IMR-90 (cell line): Measurements from ENCODE around the gene DNM3. TPM values are rescaled to one million over a fixed set of nuclear protein-coding genes. Genes with fewer than 3 reads are reported as not detected.

Experiments used
- ATAC-seq: fragments of 200-7000 bp; cut with Tn5 transposase; 2 replicates; pipeline ENCODE4 v1.9.1; 2020; ENCODE audit warnings: low read depth, mild to moderate bottlenecking, moderate library complexity
- BruUV-seq: library from RNA; stranded (reverse); fragments of 400-500 nt; replicated peaks from 2 replicates; lab custom pipeline; 2021; lab: Mats Ljungman, UMichigan
- CTCF ChIA-PET: fragments of 300-600 bp; formaldehyde crosslinking; extraction: SDS; loops from one replicate; lab custom pipeline; 2021; ENCODE audit warnings: antibody characterized with exemption; lab: Yijun Ruan, JAX
- POLR2A ChIA-PET: fragments of 300-600 bp; sonication (Branson Sonifier 250); formaldehyde crosslinking; loops from one replicate; lab custom pipeline; 2022; ENCODE audit warnings: antibody characterized with exemption; ENCODE audit not compliant: unreplicated experiment; lab: Charles Lee
- DNase-seq: peaks from one replicate; pipeline ENCODE4 v3.0.0; 2013
- H2AFZ ChIP-seq: replicated peaks from 2 replicates; pipeline ENCODE3; 2013; ENCODE audit warnings: low read length, mild to moderate bottlenecking; ENCODE audit not compliant: poor library complexity
- H2AK5ac ChIP-seq: 2 replicates; pipeline ENCODE4 v1.6.1; 2013; ENCODE audit warnings: low read depth, low read length, inconsistent platforms
- H2AK9ac ChIP-seq: replicated peaks from 2 replicates; pipeline ENCODE3; 2013; ENCODE audit warnings: mild to moderate bottlenecking, low read depth, low read length, moderate library complexity; ENCODE audit not compliant: poor library complexity
- H2BK120ac ChIP-seq: 2 replicates; pipeline ENCODE4 v1.6.1; 2013; ENCODE audit warnings: low read depth, low read length, inconsistent platforms
- H2BK15ac ChIP-seq: 3 replicates; pipeline ENCODE4 v1.6.1; 2013; ENCODE audit warnings: low read depth, low read length, inconsistent platforms
- H2BK20ac ChIP-seq: 2 replicates; pipeline ENCODE4 v1.6.1; 2013; ENCODE audit warnings: low read depth, mild to moderate bottlenecking, inconsistent platforms, low read length, moderate library complexity
- H2BK5ac ChIP-seq: 2 replicates; pipeline ENCODE4 v1.6.1; 2013; ENCODE audit warnings: mild to moderate bottlenecking, low read depth, low read length, inconsistent platforms; ENCODE audit not compliant: poor library complexity, severe bottlenecking
- H3K14ac ChIP-seq: replicated peaks from 2 replicates; pipeline ENCODE4 v1.6.1; 2013; ENCODE audit warnings: low read depth, low read length, inconsistent platforms
- H3K18ac ChIP-seq: 2 replicates; pipeline ENCODE4 v1.6.1; 2013; ENCODE audit warnings: low read depth, low read length, control low read depth
- H3K23ac ChIP-seq: 2 replicates; pipeline ENCODE4 v1.6.1; 2013; ENCODE audit warnings: low read depth, low read length, inconsistent platforms
- H3K27ac ChIP-seq: 2 replicates; pipeline ENCODE4 v1.5.1; 2013; ENCODE audit warnings: mild to moderate bottlenecking, control low read depth, low read length; ENCODE audit not compliant: insufficient read depth
- H3K27me3 ChIP-seq: 2 replicates; pipeline ENCODE4 v1.6.1; 2013; ENCODE audit warnings: low read length; ENCODE audit not compliant: control insufficient read depth, insufficient read depth
- H3K36me3 ChIP-seq: 2 replicates; pipeline ENCODE4 v1.6.1; 2013; ENCODE audit warnings: low read length, mixed read lengths; ENCODE audit not compliant: control insufficient read depth, insufficient read depth
- H3K4ac ChIP-seq: 2 replicates; pipeline ENCODE4 v1.6.1; 2013; ENCODE audit warnings: low read depth, low read length, inconsistent platforms
- H3K4me1 ChIP-seq: 2 replicates; pipeline ENCODE4 v1.6.1; 2013; ENCODE audit warnings: low read length, mixed read lengths; ENCODE audit not compliant: control insufficient read depth, insufficient read depth
- H3K4me2 ChIP-seq: 2 replicates; pipeline ENCODE4 v1.6.1; 2013; ENCODE audit warnings: low read depth, mild to moderate bottlenecking, control low read depth, low read length, moderate library complexity
- H3K4me3 ChIP-seq: 2 replicates; pipeline ENCODE4 v1.5.1; 2013; ENCODE audit warnings: low read depth, mild to moderate bottlenecking, control low read depth, low read length, moderate library complexity; ENCODE audit not compliant: insufficient read depth
- H3K56ac ChIP-seq: 2 replicates; pipeline ENCODE4 v1.6.1; 2013; ENCODE audit warnings: low read length, inconsistent platforms; ENCODE audit not compliant: insufficient read depth; ENCODE audit errors: extremely low read depth
- H3K79me1 ChIP-seq, 2 experiments: 2 replicates each; pipeline ENCODE4 v1.6.1; 2013; ENCODE audit warnings: low read length in 2 of 2, inconsistent platforms in 1 of 2, low read depth in 1 of 2
- H3K9ac ChIP-seq: 2 replicates; pipeline ENCODE4 v1.6.1; 2013; ENCODE audit warnings: low read depth, low read length, control low read depth
- H3K9me1 ChIP-seq: 2 replicates; pipeline ENCODE4 v1.6.1; 2013; ENCODE audit warnings: low read length, inconsistent platforms; ENCODE audit not compliant: insufficient read depth
- H3K9me3 ChIP-seq: 2 replicates; pipeline ENCODE4 v1.6.1; 2013; ENCODE audit warnings: low read length; ENCODE audit not compliant: control insufficient read depth, insufficient read depth
- H4K20me1 ChIP-seq: 2 replicates; pipeline ENCODE4 v1.6.1; 2013; ENCODE audit warnings: low read length, inconsistent platforms; ENCODE audit not compliant: insufficient read depth
- H4K5ac ChIP-seq: 2 replicates; pipeline ENCODE4 v1.6.1; 2013; ENCODE audit warnings: mild to moderate bottlenecking, low read depth, low read length, control low read depth
- H4K8ac ChIP-seq, 2 experiments: 2 replicates each; pipeline ENCODE4 v1.6.1; 2013; ENCODE audit warnings: low read depth in 2 of 2, low read length in 2 of 2, control low read depth in 1 of 2, inconsistent platforms in 1 of 2
- H4K91ac ChIP-seq: 2 replicates; pipeline ENCODE4 v1.6.1; 2013; ENCODE audit warnings: low read depth, low read length, inconsistent platforms; ENCODE audit not compliant: insufficient read depth
- BHLHE40 ChIP-seq: fragments of 150-350 bp; IDR thresholded peaks from 2 replicates; pipeline ENCODE4 v1.6.1; 2016; ENCODE audit warnings: mild to moderate bottlenecking, low read depth, low read length
- CEBPB ChIP-seq: IDR thresholded peaks from 2 replicates; pipeline ENCODE4 v1.6.1; 2012; ENCODE audit warnings: low read depth, low read length, improper control_type of control experiment
- CHD1 ChIP-seq: IDR thresholded peaks from 2 replicates; pipeline ENCODE4 v1.6.1; 2012; ENCODE audit warnings: low read depth, low read length, improper control_type of control experiment
- CTCF ChIP-seq: conservative IDR thresholded peaks from 2 replicates; pipeline ENCODE4 v1.5.1; 2012; ENCODE audit warnings: mild to moderate bottlenecking, low read depth, low read length, improper control_type of control experiment
- ELK1 ChIP-seq: fragments of 150-350 bp; IDR thresholded peaks from 2 replicates; pipeline ENCODE4 v1.6.1; 2016; ENCODE audit warnings: low read depth, mild to moderate bottlenecking, low read length, moderate library complexity, borderline replicate concordance
- FOS ChIP-seq: fragments of 150-350 bp; IDR thresholded peaks from 2 replicates; pipeline ENCODE4 v1.6.1; 2016; ENCODE audit warnings: low read depth, low read length
- MAFK ChIP-seq: IDR thresholded peaks from 2 replicates; pipeline ENCODE4 v1.6.1; 2012; ENCODE audit warnings: low read depth, low read length, improper control_type of control experiment
- MAZ ChIP-seq: IDR thresholded peaks from 2 replicates; pipeline ENCODE4 v1.6.1; 2012; ENCODE audit warnings: low read depth, mild to moderate bottlenecking, low read length, improper control_type of control experiment, moderate library complexity, borderline replicate concordance
- MXI1 ChIP-seq: IDR thresholded peaks from 2 replicates; pipeline ENCODE4 v1.6.1; 2012; ENCODE audit warnings: low read depth, mild to moderate bottlenecking, low read length, moderate library complexity, borderline replicate concordance
- NFE2L2 ChIP-seq: fragments of 150-350 bp; IDR thresholded peaks from 2 replicates; pipeline ENCODE4 v1.6.1; 2016; ENCODE audit warnings: low read depth, mild to moderate bottlenecking, low read length
- POLR2A ChIP-seq: IDR thresholded peaks from 2 replicates; pipeline ENCODE4 v1.6.1; 2012; ENCODE audit warnings: mild to moderate bottlenecking, low read depth, low read length
- RAD21 ChIP-seq: IDR thresholded peaks from 2 replicates; pipeline ENCODE4 v1.6.1; 2012; ENCODE audit warnings: low read length, improper control_type of control experiment
- RCOR1 ChIP-seq: IDR thresholded peaks from 2 replicates; pipeline ENCODE4 v1.6.1; 2012; ENCODE audit warnings: mild to moderate bottlenecking, low read length, improper control_type of control experiment; ENCODE audit not compliant: insufficient replicate concordance
- RFX5 ChIP-seq: IDR thresholded peaks from 2 replicates; pipeline ENCODE4 v1.8.0; 2012; ENCODE audit warnings: low read depth, mild to moderate bottlenecking, low read length, moderate library complexity
- SMC3 ChIP-seq: fragments of 150-350 bp; IDR thresholded peaks from 2 replicates; pipeline ENCODE4 v1.6.1; 2016; ENCODE audit warnings: low read depth, mild to moderate bottlenecking, antibody characterized with exemption, low read length, moderate library complexity
- dilution Hi-C: fragments of 300-500 bp; cut with HindIII; formaldehyde crosslinking; loops from one replicate; pipeline ENCODE4 v1.14.3; 2018; ENCODE audit warnings: low sequenced_read_pairs; ENCODE audit not compliant: unreplicated experiment
- in situ Hi-C: fragments of 300-500 bp; cut with MboI; formaldehyde crosslinking; loops from 3 replicates; pipeline ENCODE4 v1.14.3; 2019; ENCODE audit warnings: low sequenced_read_pairs, inconsistent platforms, mixed read lengths
- intact Hi-C: fragments of 100-400 bp; cut with micrococcal nuclease; formaldehyde crosslinking; loops from 2 replicates; pipeline ENCODE4 v1.10.0; 2022
- polyA plus RNA-seq, 3 experiments: library from polyadenylated mRNA; depleted of rRNA; stranded (reverse); fragments of >200 nt; gene quantifications; 2 replicates each; pipeline ENCODE4 v1.2.3, GENCODE V29; 2012; ENCODE audit warnings: low replicate concordance in 1 of 3
- total RNA-seq: library from RNA; depleted of rRNA; stranded (reverse); fragments of >200 nt; gene quantifications from 2 replicates; pipeline ENCODE4 v1.2.3, GENCODE V29; 2012
- TF ChIP-seq, protein P1 (sequence below): fragments of 150-350 bp; IDR thresholded peaks from 2 replicates; pipeline ENCODE4 v1.6.1; 2017; ENCODE audit warnings: mild to moderate bottlenecking, antibody characterized with exemption, low read length, low read depth

Gene DNM3
- total and polyA plus RNA-seq, 2 of the 4 experiments (the other 2 are of a cell fraction) = 0.36 TPM

GRCh38 chr1:172125812-172126430 lies 284.6 kb downstream of the DNM3 start:
- Histone ChIP-seq H3K36me3 (no peaks in the 10 kb centered on the region), H3K18ac (no peak overlapping the region), H3K9me3 (no peaks in the 10 kb centered on the region), H3K56ac (no peak overlapping the region), H2BK5ac (no peak overlapping the region), H2AK9ac (no peak overlapping the region), H3K4me3 (no peak overlapping the region), H3K4me1 (no peaks in the 10 kb centered on the region), H2AFZ (no peak overlapping the region), H3K4ac (no peak overlapping the region), H3K14ac (no peak overlapping the region), H2BK20ac (no peak overlapping the region), H3K79me1 (no peaks in the 10 kb centered on the region), H3K4me2 (no peak overlapping the region), H3K27me3 (no peaks in the 10 kb centered on the region), H3K9ac (no peak overlapping the region), H4K20me1 (no peaks in the 10 kb centered on the region), H4K5ac (no peak overlapping the region), H4K91ac (no peak overlapping the region), H4K8ac (no peak overlapping the region), H2BK15ac (no peak overlapping the region), H2AK5ac (no peak overlapping the region), H3K23ac (no peak overlapping the region), H3K9me1 (no peaks in the 10 kb centered on the region), H3K27ac (no peak overlapping the region), H2BK120ac (no peak overlapping the region)
- intact Hi-C loops (no loop called here), in situ Hi-C loops (no loop called here), dilution Hi-C loops (no loop called here)
- ATAC-seq (no peak), DNase-seq (no peak)
- no TSS peak for BruUV-seq
- POLR2A ChIA-PET = no interaction called here
- CTCF ChIA-PET = no interaction called here
- TF ChIP-seq BHLHE40 (no peak), POLR2A (no peak), CTCF (no peak), MXI1 (no peak), RFX5 (no peak), RCOR1 (no peak), CHD1 (no peak), MAFK (no peak), ELK1 (no peak), CEBPB (no peak), FOS (no peak), SMC3 (no peak), MAZ (no peak), NFE2L2 (no peak), RAD21 (no peak)
- TF ChIP-seq, protein P1, sequence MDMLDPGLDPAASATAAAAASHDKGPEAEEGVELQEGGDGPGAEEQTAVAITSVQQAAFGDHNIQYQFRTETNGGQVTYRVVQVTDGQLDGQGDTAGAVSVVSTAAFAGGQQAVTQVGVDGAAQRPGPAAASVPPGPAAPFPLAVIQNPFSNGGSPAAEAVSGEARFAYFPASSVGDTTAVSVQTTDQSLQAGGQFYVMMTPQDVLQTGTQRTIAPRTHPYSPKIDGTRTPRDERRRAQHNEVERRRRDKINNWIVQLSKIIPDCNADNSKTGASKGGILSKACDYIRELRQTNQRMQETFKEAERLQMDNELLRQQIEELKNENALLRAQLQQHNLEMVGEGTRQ = no peak
